ENCODE results near the gene SPOP.

DNA sequence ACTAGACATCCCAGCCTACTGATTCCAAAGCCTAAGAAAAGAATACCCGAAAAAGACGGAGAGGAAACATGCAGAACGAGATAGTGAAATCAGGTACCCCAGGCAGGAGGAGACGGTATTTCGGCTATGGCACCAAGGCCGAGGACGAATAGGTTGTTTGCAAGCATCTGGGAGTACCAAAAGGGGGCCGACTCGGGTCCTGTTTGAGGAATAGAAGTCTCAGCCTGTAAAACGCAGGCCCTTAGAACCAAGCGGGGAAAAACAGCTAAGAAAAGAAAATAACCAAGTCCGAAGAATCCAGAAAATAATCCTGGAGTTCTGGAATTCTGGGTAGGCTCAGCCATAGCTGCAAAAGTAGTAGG is 29.3 kb upstream of the SPOP start:
- TF ChIP-seq, protein P1, sequence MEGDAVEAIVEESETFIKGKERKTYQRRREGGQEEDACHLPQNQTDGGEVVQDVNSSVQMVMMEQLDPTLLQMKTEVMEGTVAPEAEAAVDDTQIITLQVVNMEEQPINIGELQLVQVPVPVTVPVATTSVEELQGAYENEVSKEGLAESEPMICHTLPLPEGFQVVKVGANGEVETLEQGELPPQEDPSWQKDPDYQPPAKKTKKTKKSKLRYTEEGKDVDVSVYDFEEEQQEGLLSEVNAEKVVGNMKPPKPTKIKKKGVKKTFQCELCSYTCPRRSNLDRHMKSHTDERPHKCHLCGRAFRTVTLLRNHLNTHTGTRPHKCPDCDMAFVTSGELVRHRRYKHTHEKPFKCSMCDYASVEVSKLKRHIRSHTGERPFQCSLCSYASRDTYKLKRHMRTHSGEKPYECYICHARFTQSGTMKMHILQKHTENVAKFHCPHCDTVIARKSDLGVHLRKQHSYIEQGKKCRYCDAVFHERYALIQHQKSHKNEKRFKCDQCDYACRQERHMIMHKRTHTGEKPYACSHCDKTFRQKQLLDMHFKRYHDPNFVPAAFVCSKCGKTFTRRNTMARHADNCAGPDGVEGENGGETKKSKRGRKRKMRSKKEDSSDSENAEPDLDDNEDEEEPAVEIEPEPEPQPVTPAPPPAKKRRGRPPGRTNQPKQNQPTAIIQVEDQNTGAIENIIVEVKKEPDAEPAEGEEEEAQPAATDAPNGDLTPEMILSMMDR (IDR thresholded peaks at IDR 0.05) = no peak
- TF ChIP-seq POLR2AphosphoS5 (IDR thresholded peaks at IDR 0.05; ENCODE audit: low read depth, low read length) (no peak), TCF7L2 (IDR thresholded peaks at IDR 0.05; ENCODE audit: low read depth, low read length) (no peak)
- TF ChIP-seq, protein P2, sequence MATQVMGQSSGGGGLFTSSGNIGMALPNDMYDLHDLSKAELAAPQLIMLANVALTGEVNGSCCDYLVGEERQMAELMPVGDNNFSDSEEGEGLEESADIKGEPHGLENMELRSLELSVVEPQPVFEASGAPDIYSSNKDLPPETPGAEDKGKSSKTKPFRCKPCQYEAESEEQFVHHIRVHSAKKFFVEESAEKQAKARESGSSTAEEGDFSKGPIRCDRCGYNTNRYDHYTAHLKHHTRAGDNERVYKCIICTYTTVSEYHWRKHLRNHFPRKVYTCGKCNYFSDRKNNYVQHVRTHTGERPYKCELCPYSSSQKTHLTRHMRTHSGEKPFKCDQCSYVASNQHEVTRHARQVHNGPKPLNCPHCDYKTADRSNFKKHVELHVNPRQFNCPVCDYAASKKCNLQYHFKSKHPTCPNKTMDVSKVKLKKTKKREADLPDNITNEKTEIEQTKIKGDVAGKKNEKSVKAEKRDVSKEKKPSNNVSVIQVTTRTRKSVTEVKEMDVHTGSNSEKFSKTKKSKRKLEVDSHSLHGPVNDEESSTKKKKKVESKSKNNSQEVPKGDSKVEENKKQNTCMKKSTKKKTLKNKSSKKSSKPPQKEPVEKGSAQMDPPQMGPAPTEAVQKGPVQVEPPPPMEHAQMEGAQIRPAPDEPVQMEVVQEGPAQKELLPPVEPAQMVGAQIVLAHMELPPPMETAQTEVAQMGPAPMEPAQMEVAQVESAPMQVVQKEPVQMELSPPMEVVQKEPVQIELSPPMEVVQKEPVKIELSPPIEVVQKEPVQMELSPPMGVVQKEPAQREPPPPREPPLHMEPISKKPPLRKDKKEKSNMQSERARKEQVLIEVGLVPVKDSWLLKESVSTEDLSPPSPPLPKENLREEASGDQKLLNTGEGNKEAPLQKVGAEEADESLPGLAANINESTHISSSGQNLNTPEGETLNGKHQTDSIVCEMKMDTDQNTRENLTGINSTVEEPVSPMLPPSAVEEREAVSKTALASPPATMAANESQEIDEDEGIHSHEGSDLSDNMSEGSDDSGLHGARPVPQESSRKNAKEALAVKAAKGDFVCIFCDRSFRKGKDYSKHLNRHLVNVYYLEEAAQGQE (IDR thresholded peaks at IDR 0.05; ENCODE audit: insufficient read depth in 1 of 2, low read depth in 2 of 2, low read length in 1 of 2) = no peak
